Left ventricle myocardium superior (tissue), 1 donor: ENCODE data around the gene PRELID3B. TPM values are rescaled to one million over a fixed set of nuclear protein-coding genes. Genes with fewer than 3 reads are reported as not detected.

Experiments used
- ATAC-seq: fragments of 200-7000 bp; cut with Tn5 transposase; one replicate; pipeline ENCODE4 v1.9.1; 2020; ENCODE audit warnings: mild to moderate bottlenecking, moderate library complexity
- DNase-seq: peaks from one replicate; pipeline ENCODE4 v3.0.0-alpha.2; 2020
- intact Hi-C: fragments of 100-400 bp; cut with micrococcal nuclease; formaldehyde crosslinking; loops from one replicate; pipeline ENCODE4 v1.11.0; 2022
- total RNA-seq: library from RNA; stranded (reverse); fragmentation: NEBNext Ultra II Directional; extraction: Animal tissue kit (Norgen Biotek cat#: 25700); gene quantifications from one replicate; pipeline ENCODE4 v1.2.1, GENCODE V29; 2021
- donor health status: DM: no; HTN: yes; CAD: no; lungs with severe emphysema.

Gene PRELID3B
- total RNA-seq, 1 donor from 2014 or later, result 50.1 TPM

- DNase-seq (no peak), ATAC-seq (no peak)
- intact Hi-C loops, result no loop called here
Measured at GRCh38 chr20:58986968-58987517, 55.5 kb downstream of the PRELID3B start.

- DNase-seq, result no peak
- ATAC-seq, result no peak
- intact Hi-C loops, result no loop called here
Measured at GRCh38 chr20:58986286-58986967, 56.2 kb downstream of the PRELID3B start.

GRCh38 chr20:58985656-58986055 lies 56.9 kb downstream of the PRELID3B start:
- peak; percentile 15 for ATAC-seq
- intact Hi-C loops, result no loop called here
- no peak for DNase-seq

- intact Hi-C loops, result no loop called here
- no peak for DNase-seq
- no peak for ATAC-seq
Measured at GRCh38 chr20:58984691-58985090, 57.9 kb downstream of the PRELID3B start.

Other genes starting within 250 kb of the PRELID3B start
- 0.35 TPM for gene GNAS-AS1, start 191.9 kb downstream of the PRELID3B start, total RNA-seq
- 1,575 TPM for gene GNAS, start 190.1 kb downstream of the PRELID3B start, total RNA-seq
- gene NELFCD, start 61.5 kb downstream of the PRELID3B start, total RNA-seq, result 35.6 TPM
- 129 TPM for gene CTSZ, start 35.5 kb downstream of the PRELID3B start, total RNA-seq
- 0.30 TPM for gene TUBB1, start 23.4 kb downstream of the PRELID3B start, total RNA-seq
- gene ATP5F1E, start 10.5 kb downstream of the PRELID3B start, total RNA-seq, result 128 TPM
- 0.17 TPM for gene ZNF831, start 121.0 kb upstream of the PRELID3B start, total RNA-seq